Natural killer cell treated with Interleukin-12 subunit alpha and Interleukin-12 subunit beta and Interleukin-15 and Interleukin-18, amount 100 ng/mL, for 72 hours (primary cell): ENCODE measurements around the gene SIRT7. TPM values are rescaled to one million over a fixed set of nuclear protein-coding genes. Genes with fewer than 3 reads are reported as not detected.

Source experiments
- ATAC-seq, 2 donors: fragments of 150-1000 bp; cut with Tn5 transposase in 1 of 2; sonication (Bioruptor Pico), chemical (Tn5 transposase) in 1 of 2; 2 replicates each; pipeline ENCODE4 v1.10.0; 2021
- DNase-seq: peaks from one replicate; pipeline ENCODE4 v3.0.0; 2022; ENCODE audit warnings: low spot score
- H3K27ac Mint-ChIP-seq, 2 donors: 1 replicate in 1 of 2; 2 replicates in 1 of 2; pipeline ENCODE4 v1.8.0; 2022; ENCODE audit warnings: mixed read lengths in 2 of 2, mild to moderate bottlenecking in 1 of 2, moderate library complexity in 1 of 2
- H3K27me3 Mint-ChIP-seq, 2 donors: 1 replicate in 1 of 2; 2 replicates in 1 of 2; pipeline ENCODE4 v1.8.0; 2022; ENCODE audit warnings: mixed read lengths in 2 of 2
- H3K36me3 Mint-ChIP-seq: one replicate; pipeline ENCODE4 v1.8.0; 2022; ENCODE audit warnings: mixed read lengths
- H3K4me1 Mint-ChIP-seq, 2 donors: 1 replicate in 1 of 2; 2 replicates in 1 of 2; pipeline ENCODE4 v1.8.0; 2022; ENCODE audit warnings: low read depth in 2 of 2, mixed read lengths in 2 of 2, mild to moderate bottlenecking in 1 of 2
- H3K4me3 Mint-ChIP-seq: one replicate; pipeline ENCODE4 v1.8.0; 2022; ENCODE audit warnings: mixed read lengths
- H3K9me3 Mint-ChIP-seq: 2 replicates; pipeline ENCODE4 v1.8.0; 2022; ENCODE audit warnings: mixed read lengths
- total RNA-seq, 2 donors: library from RNA; stranded (reverse); gene quantifications; one replicate each; pipeline ENCODE4 v1.2.3, GENCODE V29; 2022

SIRT7 gene
- total RNA-seq, 2 donors from 2014 or later = 69.4 to 77.6 TPM

GRCh38 chr17:81863833-81864768, 53.9 kb downstream of the SIRT7 start:
- H3K36me3 Mint-ChIP-seq = peaks cover 11% of the 10 kb centered on the region
- no peak for ATAC-seq

DNA sequence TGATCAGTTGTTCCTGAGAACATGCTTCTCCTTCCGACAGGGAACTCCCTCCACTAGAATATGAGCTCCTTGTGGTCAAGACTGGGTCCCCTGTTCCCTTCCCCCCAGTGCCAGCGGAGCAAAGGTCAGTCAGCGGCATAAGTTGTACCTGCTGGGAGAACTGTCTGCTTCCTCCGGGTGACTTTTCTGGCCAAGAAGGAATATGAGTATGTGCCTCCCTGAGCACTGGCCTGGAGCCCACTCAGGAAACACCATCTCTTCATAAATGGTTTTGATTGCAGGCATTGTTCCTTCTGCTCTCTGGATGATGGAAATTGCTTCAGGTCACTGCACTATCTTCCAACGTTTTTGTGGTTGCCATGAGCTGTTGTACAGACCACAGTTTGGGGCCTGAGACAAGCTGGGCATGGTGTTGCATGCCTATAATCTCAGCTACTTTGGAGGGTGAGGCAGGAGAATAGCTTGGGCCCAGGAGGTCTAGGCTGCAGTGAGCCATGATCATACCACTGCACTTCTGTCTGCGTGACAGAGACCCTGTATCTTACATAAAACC, 54.8 kb downstream of the SIRT7 start:
- Mint-ChIP-seq H3K27ac (peak overlapping the region; percentile 73 to 92), H3K9me3 (no peaks in the 10 kb centered on the region), H3K36me3 (peaks cover 11% of the 10 kb centered on the region), H3K4me3 (peak overlapping the region; percentile 77), H3K4me1 (peaks cover 24 to 44% of the 10 kb centered on the region in 2 donors), H3K27me3 (no peaks in the 10 kb centered on the region)
- DNase-seq (no peak), ATAC-seq (no peak)

More at GRCh38 chr17:81863833-81864768, 53.9 kb downstream of the SIRT7 start:
- H3K4me3 Mint-ChIP-seq = no peak overlapping the region
- no peaks in the 10 kb centered on the region for H3K9me3 Mint-ChIP-seq
- DNase-seq = no peak
- H3K27me3 Mint-ChIP-seq = no peaks in the 10 kb centered on the region
- H3K4me1 Mint-ChIP-seq = peaks cover 24 to 45% of the 10 kb centered on the region in 2 donors
- H3K27ac Mint-ChIP-seq = peak overlapping the region; percentile 73 to 92

Other genes with a start within 250 kb of the SIRT7 start
- 10 to 100 TPM; 35.5 to 54.7 TPM for gene ARL16, start 234.4 kb downstream of the SIRT7 start, total RNA-seq
- gene HGS, start 234.2 kb downstream of the SIRT7 start, total RNA-seq = 100 to 1,000 TPM; 140 to 220 TPM
- 100 to 1,000 TPM in 1 of 2 donors, 10 to 100 TPM in 1; 98.7 to 226 TPM for gene MRPL12, start 214.8 kb downstream of the SIRT7 start, total RNA-seq
- gene SLC25A10, start 205.9 kb downstream of the SIRT7 start, total RNA-seq = 10 to 100 TPM; 17.5 to 36.3 TPM
- not detected for gene GCGR, start 114.0 kb downstream of the SIRT7 start, total RNA-seq
- gene MCRIP1, start 84.9 kb downstream of the SIRT7 start, total RNA-seq = 100 to 1,000 TPM in 1 of 2 donors, 10 to 100 TPM in 1; 83.9 to 104 TPM
- not detected for gene PPP1R27, start 83.1 kb downstream of the SIRT7 start, total RNA-seq
- gene P4HB, start 57.6 kb downstream of the SIRT7 start, total RNA-seq = 100 to 1,000 TPM; 691 to 774 TPM
- gene ARHGDIA, start 46.8 kb downstream of the SIRT7 start, total RNA-seq = 100 to 1,000 TPM; 874 to 929 TPM
- 100 to 1,000 TPM; 159 to 302 TPM for gene ALYREF, start 26.6 kb downstream of the SIRT7 start, total RNA-seq
- 100 to 1,000 TPM in 1 of 2 donors, 10 to 100 TPM in 1; 81.3 to 112 TPM for gene ANAPC11, start 26.5 kb downstream of the SIRT7 start, total RNA-seq
- under 1 TPM; 0.17 to 0.50 TPM for gene NPB, start 15.9 kb downstream of the SIRT7 start, total RNA-seq
- gene PCYT2, start 6.8 kb downstream of the SIRT7 start, total RNA-seq = 10 to 100 TPM; 30.4 to 36.5 TPM
- 10 to 100 TPM; 26.7 to 49.4 TPM for gene MAFG, start 9.6 kb upstream of the SIRT7 start, total RNA-seq
- gene PYCR1, start 19.1 kb upstream of the SIRT7 start, total RNA-seq = 10 to 100 TPM; 18.3 to 56.1 TPM
- gene MYADML2, start 29.1 kb upstream of the SIRT7 start, total RNA-seq = not detected
- gene NOTUM, start 43.0 kb upstream of the SIRT7 start, total RNA-seq = under 1 TPM in 1 of 2 donors, not detected in 1; 0.17 TPM
- 10 to 100 TPM; 21.6 to 46.8 TPM for gene ASPSCR1, start 59.5 kb upstream of the SIRT7 start, total RNA-seq
- 100 to 1,000 TPM in 1 of 2 donors, 10 to 100 TPM in 1; 82.6 to 174 TPM for gene CENPX, start 104.7 kb upstream of the SIRT7 start, total RNA-seq
- 10 to 100 TPM; 16.1 to 42.3 TPM for gene LRRC45, start 105.1 kb upstream of the SIRT7 start, total RNA-seq
- gene RAC3, start 113.5 kb upstream of the SIRT7 start, total RNA-seq = 1 to 10 TPM; 3.0 to 6.1 TPM
- 100 to 1,000 TPM in 1 of 2 donors, 10 to 100 TPM in 1; 95.7 to 136 TPM for gene DCXR, start 119.5 kb upstream of the SIRT7 start, total RNA-seq
- gene RFNG, start 133.6 kb upstream of the SIRT7 start, total RNA-seq = 10 to 100 TPM; 18.2 to 23.1 TPM
- 100 to 1,000 TPM; 112 to 114 TPM for gene GPS1, start 133.7 kb upstream of the SIRT7 start, total RNA-seq
- 100 to 1,000 TPM; 125 to 196 TPM for gene DUS1L, start 147.6 kb upstream of the SIRT7 start, total RNA-seq
- 100 to 1,000 TPM; 195 to 451 TPM for gene FASN, start 180.1 kb upstream of the SIRT7 start, total RNA-seq